ENCODE measurements around the gene IGSF11. TPM values are rescaled to one million over a fixed set of nuclear protein-coding genes. Genes with fewer than 3 reads are reported as not detected.
A peak's percentile ranks its signal among the peaks of the same experiment; 100 is the strongest.
"Not testable (repeated sequence)": the region's sequence is repeated elsewhere in the genome, so short reads cannot be mapped to it uniquely, and the experiment has no call there.

The IGSF11 gene
- under 0.01 and 0.13 TPM in 2 replicates for total RNA-seq

GRCh38 chr3:119034256-119035013 is at the start of gene IGSF11:
Gene IGSF11, minus strand, starts transcription at chr3:119034846. Its CDS starts 264 bp downstream, at chr3:119034582.
- DNase-seq (ENCODE audit: low read depth in 2 of 2) = peak in 1 of 2 donors; percentile 63

GRCh38 chr3:119080364-119080763 is 45.7 kb upstream of the IGSF11 start:
- DNase-seq (ENCODE audit: low read depth in 2 of 2) = no peak

- no peak for DNase-seq (ENCODE audit: low read depth in 2 of 2)
Measured at GRCh38 chr3:119073258-119074001, 38.8 kb upstream of the IGSF11 start.

GRCh38 chr3:119072451-119072850 is 37.8 kb upstream of the IGSF11 start:
- not testable (repeated sequence) for DNase-seq (ENCODE audit: low read depth in 2 of 2)

GRCh38 chr3:119069725-119070124 is 35.1 kb upstream of the IGSF11 start:
- DNase-seq (ENCODE audit: low read depth in 2 of 2) = no peak

- DNase-seq (ENCODE audit: low read depth in 2 of 2) = no peak
Measured at GRCh38 chr3:119063471-119063870, 28.8 kb upstream of the IGSF11 start.

- no peak for DNase-seq (ENCODE audit: low read depth in 2 of 2)
Measured at GRCh38 chr3:119062892-119063291, 28.2 kb upstream of the IGSF11 start.

GRCh38 chr3:119044593-119044992 is 9.9 kb upstream of the IGSF11 start:
- DNase-seq (ENCODE audit: low read depth in 2 of 2) = no peak

- DNase-seq (ENCODE audit: low read depth in 2 of 2) = no peak
Measured at GRCh38 chr3:119042162-119042561, 7.5 kb upstream of the IGSF11 start.

GRCh38 chr3:119035014-119035346 is 334 bp upstream of the IGSF11 start:
- no peak for DNase-seq (ENCODE audit: low read depth in 2 of 2)

- no peak for DNase-seq (ENCODE audit: low read depth in 2 of 2)
Measured at GRCh38 chr3:119033393-119034255, 1.0 kb downstream of the IGSF11 start.

GRCh38 chr3:119025171-119025795 is 9.4 kb downstream of the IGSF11 start:
- DNase-seq (ENCODE audit: low read depth in 2 of 2) = no peak

GRCh38 chr3:119019767-119020518 is 14.7 kb downstream of the IGSF11 start:
- no peak for DNase-seq (ENCODE audit: low read depth in 2 of 2)

- DNase-seq (ENCODE audit: low read depth in 2 of 2) = no peak
Measured at GRCh38 chr3:119018690-119019463, 15.8 kb downstream of the IGSF11 start.

- DNase-seq (ENCODE audit: low read depth in 2 of 2) = no peak
Measured at GRCh38 chr3:119015942-119016341, 18.7 kb downstream of the IGSF11 start.

GRCh38 chr3:119013951-119014350 is 20.7 kb downstream of the IGSF11 start:
- no peak for DNase-seq (ENCODE audit: low read depth in 2 of 2)

GRCh38 chr3:119011528-119011927 is 23.1 kb downstream of the IGSF11 start:
- no peak for DNase-seq (ENCODE audit: low read depth in 2 of 2)

GRCh38 chr3:118997190-118997589 is 37.5 kb downstream of the IGSF11 start:
- no peak for DNase-seq (ENCODE audit: low read depth in 2 of 2)

GRCh38 chr3:118991775-118992174 is 42.9 kb downstream of the IGSF11 start:
- no peak for DNase-seq (ENCODE audit: low read depth in 2 of 2)

Data from dermis microvascular lymphatic vessel endothelial cell (primary cell).